MM.1S (cell line): Measurements from ENCODE around the gene HGF.
A peak's percentile ranks its signal among the peaks of the same experiment; 100 is the strongest.
"Not testable (repeated sequence)": the region's sequence is repeated elsewhere in the genome, so short reads cannot be mapped to it uniquely, and the experiment has no call there.

Experiments
- DNase-seq: peaks from one replicate; pipeline ENCODE4 v3.0.0-alpha.2; 2015
- H2AFZ ChIP-seq: fragments of 300-600 bp; sonication (generic); 2 replicates; pipeline ENCODE4 v1.6.0; 2016; ENCODE audit warnings: antibody characterized with exemption, low read length
- H3F3A ChIP-seq: fragments of 300-600 bp; sonication (generic); 2 replicates; pipeline ENCODE4 v1.6.1; 2016; ENCODE audit warnings: mild to moderate bottlenecking, antibody characterized with exemption, low read length, moderate library complexity, mixed read lengths; ENCODE audit not compliant: insufficient read depth
- H3K27ac ChIP-seq: fragments of 300-600 bp; sonication (generic); 2 replicates; pipeline ENCODE4 v1.5.1; 2016; ENCODE audit warnings: mild to moderate bottlenecking, low read length
- H3K27me3 ChIP-seq: fragments of 300-600 bp; sonication (generic); replicated peaks from 2 replicates; pipeline ENCODE4 v1.6.0; 2016; ENCODE audit warnings: low read length; ENCODE audit not compliant: insufficient read depth
- H3K36me3 ChIP-seq: fragments of 300-600 bp; sonication (generic); replicated peaks from 2 replicates; pipeline ENCODE4 v1.6.1; 2016; ENCODE audit warnings: mild to moderate bottlenecking, low read length, mixed read lengths; ENCODE audit not compliant: insufficient read depth
- H3K4me1 ChIP-seq: fragments of 300-600 bp; sonication (generic); 2 replicates; pipeline ENCODE4 v1.6.1; 2016; ENCODE audit warnings: low read length, mixed read lengths
- H3K4me2 ChIP-seq: fragments of 300-600 bp; sonication (generic); 2 replicates; pipeline ENCODE4 v1.6.0; 2016; ENCODE audit warnings: low read depth, low read length
- H3K4me3 ChIP-seq: fragments of 300-600 bp; sonication (generic); 2 replicates; pipeline ENCODE4 v1.5.1; 2016; ENCODE audit warnings: low read length, mixed read lengths
- H3K79me2 ChIP-seq: fragments of 300-600 bp; sonication (generic); 2 replicates; pipeline ENCODE4 v1.6.1; 2016; ENCODE audit warnings: mixed run types, low read length, mixed read lengths
- H3K9ac ChIP-seq: fragments of 300-600 bp; sonication (generic); 2 replicates; pipeline ENCODE4 v1.6.1; 2016; ENCODE audit warnings: low read length, mixed read lengths
- H3K9me2 ChIP-seq: fragments of 300-600 bp; sonication (generic); replicated peaks from 2 replicates; pipeline ENCODE4 v1.6.1; 2016; ENCODE audit warnings: mild to moderate bottlenecking, low read length, mixed read lengths; ENCODE audit not compliant: insufficient read depth
- H3K9me3 ChIP-seq: fragments of 300-600 bp; sonication (generic); replicated peaks from 2 replicates; pipeline ENCODE4 v1.6.1; 2016; ENCODE audit warnings: mild to moderate bottlenecking, low read length, mixed read lengths; ENCODE audit not compliant: insufficient read depth
- H4K20me1 ChIP-seq: fragments of 300-600 bp; sonication (generic); 2 replicates; pipeline ENCODE4 v1.6.1; 2016; ENCODE audit warnings: mild to moderate bottlenecking, low read length, moderate library complexity, mixed read lengths; ENCODE audit not compliant: insufficient read depth
- CTCF ChIP-seq: fragments of 300-600 bp; sonication (generic); IDR thresholded peaks from 2 replicates; pipeline ENCODE4 v1.5.1; 2016; ENCODE audit warnings: antibody characterized with exemption, low read length, mixed read lengths
- EZH2 ChIP-seq: fragments of 300-600 bp; sonication (generic); optimal IDR thresholded peaks from 2 replicates; pipeline ENCODE3; 2017; ENCODE audit warnings: low read depth, mild to moderate bottlenecking, antibody characterized with exemption, low read length, mixed read lengths
- EZH2phosphoT487 ChIP-seq: fragments of 300-600 bp; sonication (generic); IDR thresholded peaks from 2 replicates; pipeline ENCODE4 v1.6.1; 2018; ENCODE audit warnings: antibody characterized with exemption, low read length

The HGF gene

DNA sequence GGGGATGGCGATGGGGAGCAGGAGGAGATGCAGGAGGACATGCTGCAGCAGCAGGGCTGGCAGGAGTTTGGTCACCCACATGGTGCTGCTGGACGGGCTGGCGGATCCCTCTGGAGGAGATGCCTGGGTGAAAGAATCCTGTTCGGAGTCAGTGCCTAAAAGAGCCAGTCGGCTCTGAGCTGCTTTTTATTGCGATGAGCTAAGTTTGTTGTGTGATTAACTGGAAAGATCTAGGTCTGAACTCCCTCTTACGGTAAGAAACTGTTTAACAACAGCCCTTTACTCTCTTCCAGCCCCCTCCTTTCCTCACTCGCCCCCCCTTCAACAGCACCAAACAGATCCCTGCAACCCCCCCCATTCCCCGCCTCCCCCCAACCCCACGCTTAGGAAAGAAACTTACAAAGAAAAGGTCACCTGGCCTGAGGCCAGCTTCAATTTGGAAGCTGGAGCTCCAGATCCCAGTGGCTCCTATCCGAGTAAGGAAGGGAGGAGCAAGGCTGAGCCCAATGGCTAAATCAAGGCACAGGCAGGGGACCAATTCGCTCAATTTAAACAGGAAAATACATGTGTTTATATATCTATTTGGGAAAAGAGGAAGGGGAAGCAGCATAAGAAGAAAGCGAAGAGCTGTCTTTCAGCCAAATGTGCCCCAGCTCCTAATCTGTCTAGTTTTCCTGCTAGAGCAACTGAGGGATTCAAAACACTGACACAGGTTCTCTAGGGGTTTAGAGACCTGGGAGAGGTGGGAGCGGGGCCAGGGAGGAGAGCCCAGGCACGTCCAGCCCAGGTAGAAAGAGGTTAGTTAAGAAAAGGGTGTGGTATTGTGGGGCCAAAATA is at the start of gene HGF:
Gene HGF, minus strand, starts transcription at position 157 of the 837 bp plus-strand sequence. Its CDS starts 76 bp downstream, at position 81.
- Histone ChIP-seq H3K27ac (no peak within 1 kb of the TSS), H3F3A (no peaks in the 10 kb centered on the region), H3K79me2 (no peaks in the 10 kb centered on the region), H4K20me1 (no peaks in the 10 kb centered on the region), H3K4me2 (peak within 1 kb of the TSS; percentile 14), H3K4me3 (0 out of 2 replicates have a peak within 1 kb of the TSS, but pooled peaks have one; percentile 1), H3K9ac (no peak within 1 kb of the TSS), H3K9me2 (no peaks in the 10 kb centered on the region), H3K9me3 (no peaks in the 10 kb centered on the region), H3K27me3 (no peaks in the 10 kb centered on the region), H3K4me1 (no peaks in the 10 kb centered on the region), H3K36me3 (no peaks in the 10 kb centered on the region), H2AFZ (no peak within 1 kb of the TSS)
- DNase-seq = no peak
- TF ChIP-seq CTCF = no peak
- no peak for TF ChIP-seq EZH2
- TF ChIP-seq EZH2phosphoT487 = no peak

GRCh38 chr7:81816312-81816711 is 46.5 kb upstream of the HGF start:
- no peak overlapping the region for H3K4me3 ChIP-seq
- no peaks in the 10 kb centered on the region for H3K36me3 ChIP-seq
- no peak for DNase-seq
- H3K9ac ChIP-seq = no peak overlapping the region
- no peaks in the 10 kb centered on the region for H3F3A ChIP-seq
- no peak overlapping the region for H3K27ac ChIP-seq
- no peaks in the 10 kb centered on the region for H3K9me3 ChIP-seq
- H3K27me3 ChIP-seq = no peaks in the 10 kb centered on the region
- no peaks in the 10 kb centered on the region for H3K9me2 ChIP-seq
- TF ChIP-seq EZH2phosphoT487 (no peak), EZH2 (no peak)
- H3K4me1 ChIP-seq = peaks cover 2% of the 10 kb centered on the region; the same call in 1 of the 2 replicates
- H3K79me2 ChIP-seq = no peaks in the 10 kb centered on the region
- H2AFZ ChIP-seq = no peak overlapping the region
- H4K20me1 ChIP-seq = no peaks in the 10 kb centered on the region
- H3K4me2 ChIP-seq = no peak overlapping the region

DNA sequence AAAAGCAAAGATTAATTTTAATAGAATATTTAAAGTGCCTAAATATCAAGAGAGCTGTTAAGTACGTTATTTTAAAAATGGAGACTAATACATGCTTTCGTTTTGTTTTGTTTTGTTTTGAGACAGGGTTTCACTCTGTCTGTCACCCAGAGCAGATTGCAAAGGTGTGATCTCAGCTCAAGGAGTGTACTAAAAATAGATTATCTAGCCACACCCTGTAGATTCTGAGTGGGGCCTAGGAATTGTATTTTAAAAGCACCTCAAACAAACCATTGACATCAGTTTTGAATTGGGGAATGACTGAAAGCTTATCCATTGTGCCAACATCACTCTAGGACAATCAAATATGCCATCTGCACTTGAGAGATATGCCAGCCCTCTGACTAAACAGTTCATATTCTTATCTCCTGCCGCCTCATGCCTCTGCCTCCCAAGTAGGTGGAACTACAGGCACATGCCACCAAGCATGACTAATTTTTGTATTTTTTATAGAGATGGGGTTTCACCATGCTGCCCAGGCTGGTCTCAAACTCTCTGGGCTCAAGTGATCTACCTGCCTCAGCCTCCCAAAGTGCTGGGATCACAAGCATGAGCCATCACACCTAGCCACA is 43.1 kb upstream of the HGF start:
- peak overlapping the region; percentile 54; the same call in 1 of the 2 replicates for H3K27ac ChIP-seq
- not testable (repeated sequence) for H3F3A ChIP-seq

GRCh38 chr7:81811956-81812865 is 42.4 kb upstream of the HGF start:
- TF ChIP-seq CTCF = no peak
- no peak for TF ChIP-seq EZH2phosphoT487
- TF ChIP-seq EZH2 = no peak
- Histone ChIP-seq H3K36me3 (no peaks in the 10 kb centered on the region), H3K9me3 (no peaks in the 10 kb centered on the region), H3K4me3 (peak overlapping the region; percentile 34; the same call in 1 of the 2 replicates), H3K4me1 (peaks cover 11% of the 10 kb centered on the region), H3K27me3 (no peaks in the 10 kb centered on the region), H3K4me2 (peak overlapping the region; percentile 77), H3K9ac (peak overlapping the region; percentile 21; the same call in 1 of the 2 replicates), H2AFZ (peak overlapping the region; percentile 67), H3F3A (no peaks in the 10 kb centered on the region), H3K9me2 (no peaks in the 10 kb centered on the region), H3K27ac (peak overlapping the region; percentile 54; the same call in 1 of the 2 replicates), H3K79me2 (no peaks in the 10 kb centered on the region), H4K20me1 (no peaks in the 10 kb centered on the region)
- no peak for DNase-seq

More for the DNA sequence above, 43.1 kb upstream of the HGF start:
- peak overlapping the region; percentile 21; the same call in 1 of the 2 replicates for H3K9ac ChIP-seq
- peak overlapping the region; percentile 77 for H3K4me2 ChIP-seq
- peak overlapping the region; percentile 34; the same call in 1 of the 2 replicates for H3K4me3 ChIP-seq
- H3K79me2 ChIP-seq, H4K20me1 ChIP-seq, H3K27me3 ChIP-seq, H3K36me3 ChIP-seq, H3K9me3 ChIP-seq, H3K9me2 ChIP-seq: not testable (repeated sequence)
- peak; percentile 61 for DNase-seq
- H3K4me1 ChIP-seq = peaks cover 11% of the 10 kb centered on the region
- H2AFZ ChIP-seq = peak overlapping the region; percentile 67
